ENCODE measurements around the gene COASY. TPM values are rescaled to one million over a fixed set of nuclear protein-coding genes. Genes with fewer than 3 reads are reported as not detected.

The COASY gene
- polyA plus RNA-seq, 1 of the 3 experiments (the other 2 are of a cell fraction) = 69.4 TPM

DNA sequence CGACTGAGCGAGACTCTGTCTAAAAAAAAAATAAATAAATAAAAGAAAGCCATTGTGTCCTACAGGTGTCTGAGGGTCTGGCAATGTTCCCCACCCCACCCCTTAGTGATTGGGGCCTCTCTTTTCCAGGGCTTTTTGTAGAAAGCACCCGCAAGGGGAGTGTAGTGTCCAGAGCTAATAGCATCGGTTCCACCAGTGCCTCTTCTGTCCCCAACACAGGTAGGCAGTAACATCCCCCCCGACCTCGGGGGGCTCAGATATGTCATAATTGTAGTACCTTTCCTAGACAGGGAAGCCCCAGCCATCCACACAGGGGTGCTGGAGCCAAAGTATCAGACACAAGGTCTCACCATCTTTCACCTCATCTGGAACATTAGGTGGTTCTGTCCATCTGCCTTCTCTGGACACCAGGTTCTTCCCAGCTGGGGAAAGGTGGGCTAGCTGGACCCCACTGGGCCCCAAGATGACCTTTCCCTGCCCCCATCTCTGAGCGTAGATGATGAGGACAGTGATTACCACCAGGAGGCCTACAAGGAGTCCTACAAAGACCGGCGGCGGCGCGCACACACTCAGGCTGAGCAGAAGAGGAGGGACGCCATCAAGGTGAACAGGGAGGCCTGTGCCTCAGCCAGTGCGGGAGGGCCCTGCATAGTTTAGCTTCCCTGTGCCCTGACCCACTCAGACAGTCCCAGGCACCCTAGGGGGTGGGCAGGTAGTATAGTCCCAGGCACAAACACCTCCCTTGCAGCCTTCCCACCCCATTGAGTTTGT, 6.6 kb downstream of the COASY start (continued):
- TF ChIP-seq SIN3A (IDR thresholded peaks at IDR 0.05; ENCODE audit: borderline replicate concordance, low read depth, low read length) (no peak), FOXJ3 (CRISPR knock-in tag; IDR thresholded peaks at IDR 0.05) (no peak), RXRA (IDR thresholded peaks at IDR 0.05; ENCODE audit: borderline replicate concordance, low read depth) (no peak), RFX5 (IDR thresholded peaks at IDR 0.05; ENCODE audit: low read length) (no peak), YY1 (IDR thresholded peaks at IDR 0.05; ENCODE audit: low read depth) (no peak), GABPA (IDR thresholded peaks at IDR 0.05; ENCODE audit: low read depth) (no peak)
- TF ChIP-seq, protein P1, sequence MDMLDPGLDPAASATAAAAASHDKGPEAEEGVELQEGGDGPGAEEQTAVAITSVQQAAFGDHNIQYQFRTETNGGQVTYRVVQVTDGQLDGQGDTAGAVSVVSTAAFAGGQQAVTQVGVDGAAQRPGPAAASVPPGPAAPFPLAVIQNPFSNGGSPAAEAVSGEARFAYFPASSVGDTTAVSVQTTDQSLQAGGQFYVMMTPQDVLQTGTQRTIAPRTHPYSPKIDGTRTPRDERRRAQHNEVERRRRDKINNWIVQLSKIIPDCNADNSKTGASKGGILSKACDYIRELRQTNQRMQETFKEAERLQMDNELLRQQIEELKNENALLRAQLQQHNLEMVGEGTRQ (IDR thresholded peaks at IDR 0.05; ENCODE audit: borderline replicate concordance, low read depth, low read length) = no peak
- TF ChIP-seq, protein P2, sequence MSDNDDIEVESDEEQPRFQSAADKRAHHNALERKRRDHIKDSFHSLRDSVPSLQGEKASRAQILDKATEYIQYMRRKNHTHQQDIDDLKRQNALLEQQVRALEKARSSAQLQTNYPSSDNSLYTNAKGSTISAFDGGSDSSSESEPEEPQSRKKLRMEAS (IDR thresholded peaks at IDR 0.05; ENCODE audit: low read depth) = no peak

DNA sequence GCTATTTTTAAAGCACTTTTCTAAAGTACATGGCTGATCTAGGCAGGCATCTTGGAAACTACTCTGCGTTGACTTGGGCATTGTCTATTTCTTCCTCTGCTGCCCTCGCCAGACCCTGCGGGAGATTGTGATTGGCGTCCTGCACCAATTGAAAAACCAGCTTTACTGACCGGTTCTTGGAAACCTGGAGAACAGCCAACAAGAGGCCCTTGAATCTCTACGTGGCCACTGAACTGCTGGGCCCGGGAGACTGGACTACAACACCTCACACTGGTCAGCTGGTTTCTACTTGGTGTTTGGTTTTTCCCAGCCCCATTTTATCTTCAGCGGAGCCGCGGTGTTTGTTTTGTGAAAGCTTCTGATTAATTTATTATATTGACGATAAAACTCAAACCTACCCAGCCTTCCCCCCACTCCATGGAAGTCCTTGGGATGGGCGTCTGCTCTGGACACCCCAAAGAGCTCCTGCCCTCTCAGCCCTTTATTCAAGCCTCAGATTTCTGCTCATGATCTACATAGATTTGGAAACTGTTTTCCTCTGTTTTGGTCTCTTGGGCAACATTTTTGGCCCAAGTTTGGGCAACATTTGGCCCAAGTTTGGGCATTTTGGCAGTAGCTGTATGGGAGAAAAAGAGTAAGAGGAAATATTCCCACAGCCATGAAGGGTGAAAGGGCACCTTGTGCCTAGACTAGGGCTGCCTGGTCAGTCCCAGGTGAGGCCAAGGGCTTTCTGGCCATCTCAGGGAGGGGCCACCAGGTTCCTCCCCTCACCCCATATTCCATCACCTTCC, 9.7 kb downstream of the COASY start:
- H3K27ac ChIP-seq (ENCODE audit: low read depth in 2 of 2, low read length in 1 of 2) = no peak overlapping the region

More for the DNA sequence above, 9.7 kb downstream of the COASY start:
- 86% methylated on average over 12 of the region's 12 CpGs for WGBS (ENCODE audit: low lambda C conversion rate)
- Histone ChIP-seq H3K27me3 (ENCODE audit: insufficient read depth) (no peaks in the 10 kb centered on the region), H3K79me2 (ENCODE audit: insufficient read depth) (peaks cover 76% of the 10 kb centered on the region), H3K4me1 (ENCODE audit: control insufficient read depth in 1 of 2, insufficient read depth in 2 of 2, low read depth in 1 of 2, low read length in 1 of 2) (peaks cover 5% of the 10 kb centered on the region in 2 experiments; a peak in 2 of 4 replicates), H3K4me2 (no peak overlapping the region), H3F3A (replicated peaks; ENCODE audit: insufficient read depth) (peaks cover 47% of the 10 kb centered on the region), H3K9me2 (no peaks in the 10 kb centered on the region), H3K4me3 (ENCODE audit: low read depth in 2 of 2, low read length in 1 of 2) (no peak overlapping the region), H2AFZ (ENCODE audit: low read depth) (no peak overlapping the region), H3K9me3 (no peaks in the 10 kb centered on the region), H3K36me3 (replicated peaks in 1 of 2; ENCODE audit: control insufficient read depth in 1 of 2, insufficient read depth in 2 of 2, low read length in 1 of 2) (peaks cover 53 to 61% of the 10 kb centered on the region in 2 experiments), H3K9ac (no peak overlapping the region), H4K20me1 (ENCODE audit: insufficient read depth) (no peaks in the 10 kb centered on the region)
- TF ChIP-seq EP300 (IDR thresholded peaks at IDR 0.05; ENCODE audit: borderline replicate concordance in 1 of 2, low read depth in 1 of 2, low read length in 1 of 2) = no peak
- TF ChIP-seq RAD21 (IDR thresholded peaks at IDR 0.05; ENCODE audit: low read length) = no peak
- no peak for TF ChIP-seq ELF1 (IDR thresholded peaks at IDR 0.05)
- TF ChIP-seq FOXJ3 (CRISPR knock-in tag; IDR thresholded peaks at IDR 0.05) = no peak
- TF ChIP-seq, protein P1 (IDR thresholded peaks at IDR 0.05; ENCODE audit: borderline replicate concordance, low read depth, low read length) = no peak
- no peak for TF ChIP-seq TCF12 (IDR thresholded peaks at IDR 0.05)
- TF ChIP-seq MXI1 (IDR thresholded peaks at IDR 0.05; ENCODE audit: low read depth, low read length) = no peak
- no peak for TF ChIP-seq TAF1 (IDR thresholded peaks at IDR 0.05; ENCODE audit: borderline replicate concordance, low read depth, low read length)
- TF ChIP-seq NRF1 (IDR thresholded peaks at IDR 0.05; ENCODE audit: low read depth, low read length) = no peak
- no peak for TF ChIP-seq CHD2 (IDR thresholded peaks at IDR 0.05; ENCODE audit: low read length, partially characterized antibody)
- no peak for TF ChIP-seq FOXM1 (IDR thresholded peaks at IDR 0.05; ENCODE audit: low read depth)
- TF ChIP-seq GATA2 (CRISPR knock-in tag; IDR thresholded peaks at IDR 0.05) = no peak
- POLR2A ChIA-PET = no interaction called here
- no peak for DNase-seq
- CTCF ChIA-PET = interaction anchor here (8.3 kb wide), 1 partner anchor 108 kb away, joined by 51 read pairs; no protein-coding TSS in a partner anchor
